GM12892 (cell line): ENCODE results near the gene CCR7.

Experiments used
- DNase-seq: peaks from one replicate; pipeline ENCODE4 v3.0.0; 2011; ENCODE audit not compliant: insufficient read length
- FAIRE-seq: peaks from 2 replicates; lab custom pipeline; 2011; peaks lifted over from hg19 to GRCh38; lab: Jason Lieb, UNC
- POLR2A ChIP-seq: IDR thresholded peaks from 2 replicates; pipeline ENCODE4 v1.6.1; 2011; ENCODE audit warnings: low read depth, low read length, control low read depth
- POLR2AphosphoS5 ChIP-seq: IDR thresholded peaks from 2 replicates; pipeline ENCODE4 v1.6.1; 2011; ENCODE audit warnings: low read depth, low read length, control low read depth
- TAF1 ChIP-seq: IDR thresholded peaks from 2 replicates; pipeline ENCODE4 v1.6.1; 2011; ENCODE audit warnings: low read depth, mild to moderate bottlenecking, control low read depth, low read length, borderline replicate concordance

Gene CCR7

GRCh38 chr17:40541873-40542557 is 23.3 kb downstream of the CCR7 start:
- DNase-seq (no peak), FAIRE-seq (no peak)
- TF ChIP-seq TAF1 (no peak), POLR2A (no peak), POLR2AphosphoS5 (no peak)

GRCh38 chr17:40541060-40541872 is 24.0 kb downstream of the CCR7 start:
- no peak for DNase-seq
- TF ChIP-seq POLR2AphosphoS5 (no peak), TAF1 (no peak), POLR2A (no peak)
- FAIRE-seq = peak; percentile 30

GRCh38 chr17:40540448-40540847 is 24.8 kb downstream of the CCR7 start:
- DNase-seq (no peak), FAIRE-seq (no peak)
- TF ChIP-seq POLR2A (no peak), TAF1 (no peak), POLR2AphosphoS5 (no peak)

DNA sequence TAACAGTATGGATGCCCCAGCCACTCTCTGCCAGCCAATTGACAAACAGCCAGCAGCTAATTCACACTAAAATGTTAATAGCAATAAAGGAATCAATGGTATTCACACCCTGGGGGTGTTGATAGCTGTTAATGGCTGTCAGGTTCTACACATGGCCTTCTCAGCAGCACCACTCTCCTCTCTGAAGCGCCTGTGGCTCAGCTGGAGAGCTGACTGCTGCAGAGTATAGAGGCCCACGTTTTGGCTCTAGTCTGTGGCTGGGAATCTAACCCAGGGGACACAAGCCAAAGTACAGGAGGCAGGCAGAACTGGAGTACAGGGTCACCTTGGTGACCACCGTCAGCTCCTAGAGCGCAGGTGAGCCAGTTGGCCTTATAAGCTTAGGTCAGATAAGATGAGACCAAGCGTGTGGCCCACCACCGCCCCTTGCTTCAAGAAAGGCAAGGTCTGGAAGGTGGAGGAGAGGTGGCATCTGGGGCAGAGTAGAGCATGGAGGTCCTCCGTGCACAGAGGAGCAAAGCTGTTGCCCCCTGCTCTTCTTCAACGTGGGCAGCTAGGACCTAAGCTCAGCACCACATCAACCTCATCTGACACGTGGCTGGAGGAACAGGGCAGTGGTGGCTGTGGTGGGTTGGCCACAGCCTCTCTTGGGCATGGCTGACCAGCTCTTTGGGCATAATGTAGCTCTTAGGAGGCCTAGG is 25.4 kb downstream of the CCR7 start:
- no peak for TF ChIP-seq POLR2AphosphoS5
- no peak for TF ChIP-seq POLR2A
- no peak for TF ChIP-seq TAF1
- no peak for FAIRE-seq
- no peak for DNase-seq

- TF ChIP-seq TAF1 (no peak), POLR2AphosphoS5 (no peak), POLR2A (no peak)
- no peak for DNase-seq
- FAIRE-seq = no peak
These were observed 26.2 kb downstream of the CCR7 start for GRCh38 chr17:40538936-40539705.

DNA sequence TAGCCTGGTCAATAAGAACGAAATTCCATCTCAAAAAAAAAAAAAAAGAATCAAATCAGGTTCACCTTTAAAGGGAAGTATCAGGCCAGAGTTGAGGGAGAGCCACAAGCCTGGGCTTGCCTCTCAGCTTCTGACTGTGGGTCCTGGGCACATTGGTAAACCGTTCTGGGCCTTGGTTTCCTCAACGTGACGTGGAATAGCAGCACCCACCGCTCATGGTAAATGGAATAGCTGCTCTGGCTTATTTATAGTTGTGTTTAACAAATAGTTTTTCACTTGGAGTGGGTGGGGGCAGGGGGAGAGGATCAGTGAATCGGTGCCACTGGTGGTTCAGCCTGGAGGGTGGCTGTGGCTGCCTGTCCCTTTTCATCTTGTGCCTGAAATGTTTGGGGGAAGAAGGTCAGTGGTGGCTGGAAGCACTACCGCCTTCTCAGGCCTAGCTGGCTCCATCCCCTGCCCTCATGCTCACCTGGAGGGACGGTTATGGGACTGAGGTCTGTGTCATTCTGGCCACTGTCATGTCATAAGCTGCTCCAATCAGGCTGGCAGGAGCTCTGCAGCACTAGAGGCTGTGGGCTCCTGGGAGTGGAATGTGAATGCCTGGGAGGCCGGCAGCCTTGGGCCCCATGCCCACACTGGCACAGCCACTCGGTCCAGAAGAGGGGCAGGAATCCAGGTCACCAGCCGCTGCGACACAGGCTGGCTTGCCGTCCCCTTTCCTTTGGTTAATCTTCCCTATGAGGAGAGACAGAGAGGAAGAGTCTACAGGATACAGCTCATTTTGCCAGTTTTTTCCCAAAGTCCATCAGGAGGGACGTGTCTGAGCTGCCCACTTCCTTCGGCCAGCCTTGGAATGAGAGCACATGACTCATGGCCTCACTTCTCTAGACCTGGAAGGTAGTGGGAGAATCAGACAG is 27.0 kb downstream of the CCR7 start:
- FAIRE-seq (no peak), DNase-seq (no peak)
- no peak for TF ChIP-seq POLR2AphosphoS5
- no peak for TF ChIP-seq TAF1
- TF ChIP-seq POLR2A = no peak

DNA sequence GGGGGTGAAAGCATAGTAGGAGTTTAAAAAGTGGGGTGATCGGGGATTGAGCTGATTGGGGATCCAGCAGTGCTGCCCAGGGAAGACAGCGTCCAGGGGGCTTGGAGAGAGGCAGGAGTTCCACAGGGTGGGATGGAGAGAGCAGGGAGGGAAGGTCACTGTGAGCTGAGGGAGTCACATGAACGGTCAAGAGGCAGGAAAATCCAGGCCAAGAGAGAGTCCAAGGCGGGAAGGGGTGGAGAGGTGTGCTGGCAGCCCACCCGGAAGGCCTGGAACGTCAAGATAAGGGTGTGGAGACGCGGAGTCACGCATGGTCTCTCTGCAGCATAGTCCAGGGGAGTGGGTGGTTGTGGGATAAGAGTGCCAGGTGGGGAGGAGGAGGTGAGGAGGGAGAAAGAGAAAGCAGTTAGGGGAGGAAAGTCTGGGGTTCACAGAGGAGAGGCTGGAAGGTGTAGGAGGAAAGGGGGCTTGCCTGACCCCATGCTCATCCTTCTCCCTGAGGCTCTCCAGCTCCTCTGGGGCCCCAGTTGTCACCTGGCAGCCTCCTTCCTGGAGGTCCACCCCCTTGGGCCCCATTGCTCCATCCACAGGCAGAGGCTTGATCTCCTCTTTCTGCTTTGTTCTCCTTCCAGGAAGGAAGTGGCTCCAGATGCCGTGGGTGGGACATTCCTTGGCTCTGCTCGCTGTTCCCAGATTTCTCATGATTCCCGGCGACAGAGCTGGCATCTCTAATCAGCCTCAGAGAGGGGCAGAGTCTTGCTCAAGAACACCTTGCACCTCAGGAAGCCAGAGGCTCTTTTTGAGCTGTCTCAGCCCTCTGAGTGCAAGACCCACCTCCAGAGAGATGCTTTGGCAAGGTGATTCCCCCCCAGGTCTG is 28.7 kb downstream of the CCR7 start:
- no peak for FAIRE-seq
- no peak for TF ChIP-seq POLR2AphosphoS5
- DNase-seq = no peak

GRCh38 chr17:40535924-40536294 is 29.4 kb downstream of the CCR7 start:
- no peak for TF ChIP-seq TAF1
- no peak for TF ChIP-seq POLR2A
- no peak for TF ChIP-seq POLR2AphosphoS5

GRCh38 chr17:40535438-40535837 is 29.8 kb downstream of the CCR7 start:
- no peak for FAIRE-seq
- TF ChIP-seq POLR2A = no peak
- TF ChIP-seq TAF1 = no peak
- no peak for TF ChIP-seq POLR2AphosphoS5
- no peak for DNase-seq

More at GRCh38 chr17:40535924-40536294, 29.4 kb downstream of the CCR7 start:
- FAIRE-seq (no peak), DNase-seq (no peak)
